Mesendoderm (in vitro differentiated cells): ENCODE data around the gene KCNQ1.

Experiments used
- DNase-seq: peaks from one replicate; pipeline ENCODE4 v3.0.0; 2013
- H2AK5ac ChIP-seq: 2 replicates; pipeline ENCODE4 v1.6.1; 2013; ENCODE audit warnings: low read length, inconsistent platforms
- H2BK120ac ChIP-seq: 2 replicates; pipeline ENCODE4 v1.6.1; 2013; ENCODE audit warnings: low read depth, mild to moderate bottlenecking, low read length, moderate library complexity, mixed read lengths
- H2BK15ac ChIP-seq: replicated peaks from 2 replicates; pipeline ENCODE4 v1.6.1; 2013; ENCODE audit warnings: low read depth, mild to moderate bottlenecking, moderate library complexity
- H2BK5ac ChIP-seq: 2 replicates; pipeline ENCODE4 v1.6.1; 2013; ENCODE audit warnings: low read length, inconsistent platforms
- H3K18ac ChIP-seq: 2 replicates; pipeline ENCODE4 v1.6.1; 2013; ENCODE audit warnings: mild to moderate bottlenecking, low read length, mixed read lengths
- H3K23ac ChIP-seq: one replicate; pipeline ENCODE4 v1.6.1; 2013; ENCODE audit warnings: low read length
- H3K27ac ChIP-seq: 2 replicates; pipeline ENCODE4 v1.5.1; 2013; ENCODE audit warnings: low read depth, mild to moderate bottlenecking, inconsistent platforms, low read length, moderate library complexity
- H3K27me3 ChIP-seq: 2 replicates; pipeline ENCODE4 v1.6.1; 2013; ENCODE audit warnings: low read length, control low read depth, mild to moderate bottlenecking, inconsistent platforms; ENCODE audit not compliant: insufficient read depth, poor library complexity
- H3K36me3 ChIP-seq: 2 replicates; pipeline ENCODE4 v1.6.1; 2013; ENCODE audit warnings: low read length, inconsistent platforms; ENCODE audit not compliant: control insufficient read depth, insufficient read depth
- H3K4ac ChIP-seq: one replicate; pipeline ENCODE4 v1.6.1; 2013; ENCODE audit warnings: low read depth, mild to moderate bottlenecking, low read length, moderate library complexity
- H3K4me1 ChIP-seq: 2 replicates; pipeline ENCODE4 v1.6.1; 2013; ENCODE audit warnings: low read depth, low read length, inconsistent platforms; ENCODE audit not compliant: control insufficient read depth
- H3K4me2 ChIP-seq: 2 replicates; pipeline ENCODE4 v1.6.1; 2013; ENCODE audit warnings: low read length
- H3K4me3 ChIP-seq: 2 replicates; pipeline ENCODE4 v1.5.1; 2013; ENCODE audit warnings: mild to moderate bottlenecking, low read length
- H3K56ac ChIP-seq: one replicate; pipeline ENCODE4 v1.6.1; 2013; ENCODE audit warnings: low read length
- H3K79me1 ChIP-seq: 2 replicates; pipeline ENCODE4 v1.6.1; 2013; ENCODE audit warnings: low read length, inconsistent platforms
- H3K79me2 ChIP-seq: 2 replicates; pipeline ENCODE4 v1.6.1; 2013; ENCODE audit warnings: mild to moderate bottlenecking, low read length; ENCODE audit not compliant: control insufficient read depth, insufficient read depth
- H3K9ac ChIP-seq: 2 replicates; pipeline ENCODE4 v1.6.1; 2013; ENCODE audit warnings: low read length, inconsistent platforms
- H4K5ac ChIP-seq: one replicate; pipeline ENCODE4 v1.6.1; 2013; ENCODE audit warnings: low read length
- H4K8ac ChIP-seq: one replicate; pipeline ENCODE4 v1.6.1; 2013; ENCODE audit warnings: low read depth, mild to moderate bottlenecking, control low read depth, low read length, moderate library complexity
- WGBS: extraction: QIAGEN DNeasy Blood & Tissue Kit; methylation state at CpG from one replicate; pipeline ENCODE4 v1.1.7; 2013; ENCODE audit warnings: low lambda C conversion rate, missing lambda C conversion rate; ENCODE audit not compliant: insufficient coverage; ENCODE audit errors: extremely low coverage; 5-methylcytosine and 5-hydroxymethylcytosine counted together

KCNQ1 gene

DNA sequence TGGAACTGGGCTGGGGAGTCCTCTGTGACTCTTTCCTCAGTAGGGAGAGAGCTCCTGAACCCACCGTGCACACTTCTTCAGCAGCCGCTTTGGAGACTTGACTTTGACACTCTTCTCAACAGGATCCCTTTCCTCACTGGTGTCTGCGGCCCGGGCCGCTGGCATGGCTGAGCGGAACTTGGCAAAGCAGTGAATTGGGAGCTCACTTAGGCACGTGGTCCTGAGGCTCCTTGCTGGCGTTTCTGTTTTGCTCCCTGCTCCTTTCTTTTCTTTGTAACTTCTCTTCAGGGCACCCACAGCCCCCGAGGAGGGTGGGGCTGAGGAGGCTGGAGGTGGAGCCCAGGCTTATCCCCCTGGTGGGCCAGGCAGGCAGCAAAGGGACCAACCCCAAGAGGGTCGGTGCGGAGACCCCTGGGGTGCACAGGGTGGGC, 263.4 kb downstream of the KCNQ1 start:
- Histone ChIP-seq H3K18ac (no peak overlapping the region), H3K4me2 (no peak overlapping the region), H4K8ac (no peak overlapping the region), H3K4me3 (no peak overlapping the region), H4K5ac (no peak overlapping the region), H3K27ac (no peak overlapping the region), H2BK120ac (no peak overlapping the region), H3K23ac (no peak overlapping the region), H2BK5ac (no peak overlapping the region), H3K9ac (no peak overlapping the region), H3K36me3 (no peaks in the 10 kb centered on the region), H2BK15ac (no peak overlapping the region), H3K27me3 (no peaks in the 10 kb centered on the region), H2AK5ac (no peak overlapping the region), H3K4ac (no peak overlapping the region), H3K4me1 (peaks cover 2% of the 10 kb centered on the region), H3K79me1 (no peaks in the 10 kb centered on the region), H3K56ac (no peak overlapping the region), H3K79me2 (no peaks in the 10 kb centered on the region)
- WGBS, result no CpG with 5 or more reads among the region's 11 CpGs
- no peak for DNase-seq

DNA sequence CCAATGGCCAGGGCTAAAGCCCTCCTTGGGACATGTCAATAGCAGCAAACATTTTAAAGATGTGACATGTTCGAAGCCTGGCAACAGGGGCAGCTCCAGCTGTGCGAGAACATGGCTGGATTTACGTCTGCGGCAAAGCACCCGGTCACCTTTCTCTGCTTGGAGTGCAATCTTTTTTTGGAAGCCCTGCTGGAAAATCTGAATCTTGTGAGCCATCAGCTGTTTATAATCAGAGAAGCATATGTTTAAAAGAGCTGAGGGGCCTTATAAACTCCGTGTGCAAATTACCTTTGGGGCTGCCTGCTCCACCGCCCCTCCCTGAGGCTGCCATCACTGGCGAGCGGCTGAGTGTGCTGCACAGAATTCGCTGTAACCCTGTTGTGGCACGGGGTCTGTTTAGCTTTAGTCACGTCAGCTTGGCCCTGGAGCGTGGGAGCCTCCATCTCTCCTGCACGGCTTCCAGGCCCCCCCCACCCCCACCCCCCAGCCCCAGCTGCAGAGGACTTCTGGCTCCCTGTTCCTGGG, 264.0 kb downstream of the KCNQ1 start:
- no peak overlapping the region for H3K23ac ChIP-seq
- no peak overlapping the region for H2BK15ac ChIP-seq
- no peaks in the 10 kb centered on the region for H3K79me2 ChIP-seq
- no peak overlapping the region for H2BK120ac ChIP-seq
- H3K36me3 ChIP-seq, result no peaks in the 10 kb centered on the region
- no peak overlapping the region for H3K56ac ChIP-seq
- no peaks in the 10 kb centered on the region for H3K79me1 ChIP-seq
- H3K27ac ChIP-seq, result no peak overlapping the region
- no peak overlapping the region for H3K18ac ChIP-seq
- WGBS, result no CpG with 5 or more reads among the region's 14 CpGs
- H4K5ac ChIP-seq, result no peak overlapping the region
- H3K4ac ChIP-seq, result no peak overlapping the region
- no peaks in the 10 kb centered on the region for H3K4me1 ChIP-seq
- no peak overlapping the region for H3K4me2 ChIP-seq
- H4K8ac ChIP-seq, result no peak overlapping the region
- no peak overlapping the region for H3K9ac ChIP-seq
- no peak for DNase-seq
- H3K27me3 ChIP-seq, result no peaks in the 10 kb centered on the region
- no peak overlapping the region for H2AK5ac ChIP-seq
- no peak overlapping the region for H2BK5ac ChIP-seq
- H3K4me3 ChIP-seq, result no peak overlapping the region

DNA sequence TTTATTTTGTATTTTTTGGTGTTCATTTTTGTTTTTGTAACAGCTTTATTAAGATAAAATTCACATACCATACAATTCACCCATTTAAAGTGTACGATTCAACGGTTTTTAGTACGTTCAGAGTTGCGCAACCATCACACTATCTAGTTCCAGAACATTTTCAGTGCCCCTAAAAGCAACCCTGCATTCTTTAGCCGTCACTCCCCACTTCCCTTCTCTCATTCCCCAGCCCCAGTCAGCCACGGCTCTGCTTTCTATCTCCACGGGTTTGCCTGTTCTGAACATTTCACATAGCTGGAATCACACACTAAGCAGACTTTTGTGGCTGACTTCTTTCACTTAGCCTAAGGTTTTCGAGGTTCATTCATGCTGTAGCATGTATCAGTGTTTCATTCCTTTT, 264.6 kb downstream of the KCNQ1 start:
- H3K36me3 ChIP-seq, result no peaks in the 10 kb centered on the region
- no peak overlapping the region for H2BK15ac ChIP-seq
- no peak overlapping the region for H3K56ac ChIP-seq
- DNase-seq, result no peak
- H3K79me1 ChIP-seq, result no peaks in the 10 kb centered on the region
- H3K79me2 ChIP-seq, result no peaks in the 10 kb centered on the region
- no peak overlapping the region for H2BK120ac ChIP-seq
- no peak overlapping the region for H3K4me2 ChIP-seq
- H4K5ac ChIP-seq, result no peak overlapping the region
- H3K27ac ChIP-seq, result no peak overlapping the region
- no peaks in the 10 kb centered on the region for H3K4me1 ChIP-seq
- H3K4me3 ChIP-seq, result no peak overlapping the region
- no peak overlapping the region for H3K9ac ChIP-seq
- H2AK5ac ChIP-seq, result no peak overlapping the region
- H3K27me3 ChIP-seq, result no peaks in the 10 kb centered on the region
- no peak overlapping the region for H4K8ac ChIP-seq
- H3K4ac ChIP-seq, result no peak overlapping the region
- H3K18ac ChIP-seq, result no peak overlapping the region
- no CpG with 5 or more reads among the region's 8 CpGs for WGBS
- H3K23ac ChIP-seq, result no peak overlapping the region
- H2BK5ac ChIP-seq, result no peak overlapping the region

DNA sequence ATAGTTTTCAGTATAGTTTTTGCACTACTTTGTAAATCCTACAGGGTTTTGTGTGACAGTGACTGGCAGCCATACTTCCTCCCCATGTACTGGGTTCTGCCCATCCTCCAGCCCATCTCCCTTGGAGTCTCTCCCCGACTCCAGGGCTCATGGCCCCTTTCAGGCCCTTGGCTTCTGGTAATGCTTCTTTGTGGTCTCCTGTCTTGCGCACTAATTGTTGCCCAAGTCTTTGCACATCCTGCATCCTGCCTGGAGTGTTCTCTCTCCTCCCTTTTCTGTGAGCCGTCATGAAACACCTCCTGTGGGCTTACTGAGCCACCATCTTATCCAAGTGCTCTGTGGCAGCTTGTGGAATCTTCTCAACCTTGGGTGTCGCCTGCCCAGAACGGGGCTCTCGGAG, 266.4 kb downstream of the KCNQ1 start:
- no peaks in the 10 kb centered on the region for H3K4me1 ChIP-seq
- no peak overlapping the region for H3K23ac ChIP-seq
- no peak overlapping the region for H3K18ac ChIP-seq
- no peaks in the 10 kb centered on the region for H3K36me3 ChIP-seq
- no peak overlapping the region for H2BK120ac ChIP-seq
- DNase-seq, result no peak
- no peak overlapping the region for H2AK5ac ChIP-seq
- no peak overlapping the region for H3K4ac ChIP-seq
- WGBS, result no CpG with 5 or more reads among the region's 6 CpGs
- no peak overlapping the region for H3K4me3 ChIP-seq
- no peaks in the 10 kb centered on the region for H3K27me3 ChIP-seq
- no peak overlapping the region for H3K4me2 ChIP-seq
- H3K27ac ChIP-seq, result no peak overlapping the region
- no peak overlapping the region for H3K56ac ChIP-seq
- no peaks in the 10 kb centered on the region for H3K79me1 ChIP-seq
- no peak overlapping the region for H3K9ac ChIP-seq
- no peak overlapping the region for H2BK15ac ChIP-seq
- H4K5ac ChIP-seq, result no peak overlapping the region
- H2BK5ac ChIP-seq, result no peak overlapping the region
- H3K79me2 ChIP-seq, result no peaks in the 10 kb centered on the region
- no peak overlapping the region for H4K8ac ChIP-seq

DNA sequence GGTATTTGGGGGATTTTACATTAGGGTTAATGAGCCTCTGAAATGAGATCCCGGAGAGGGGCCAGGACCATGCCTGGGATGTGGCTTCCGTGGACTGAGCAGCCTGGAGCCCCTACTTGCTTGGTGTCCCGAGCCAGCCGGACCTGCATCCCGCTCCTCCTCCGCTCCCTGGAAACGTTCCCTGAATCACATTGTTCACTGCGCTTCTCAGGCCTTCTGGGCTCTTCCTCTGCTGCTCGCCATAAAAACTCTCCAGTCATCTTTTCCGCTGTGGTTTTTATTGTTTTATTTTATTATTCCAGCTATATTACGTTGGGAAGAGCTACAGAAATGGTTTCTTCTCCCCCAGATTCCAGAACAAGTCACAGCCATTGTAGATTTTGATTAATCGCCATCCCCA, 268.3 kb downstream of the KCNQ1 start:
- no peak overlapping the region for H3K9ac ChIP-seq
- no peaks in the 10 kb centered on the region for H3K4me1 ChIP-seq
- H2AK5ac ChIP-seq, result no peak overlapping the region
- H3K27ac ChIP-seq, result no peak overlapping the region
- H3K4me2 ChIP-seq, result no peak overlapping the region
- H3K18ac ChIP-seq, result no peak overlapping the region
- H3K79me2 ChIP-seq, result no peaks in the 10 kb centered on the region
- H3K4ac ChIP-seq, result no peak overlapping the region
- H3K36me3 ChIP-seq, result no peaks in the 10 kb centered on the region
- no peak for DNase-seq
- no peaks in the 10 kb centered on the region for H3K27me3 ChIP-seq
- no peak overlapping the region for H4K8ac ChIP-seq
- no peak overlapping the region for H2BK15ac ChIP-seq
- H3K4me3 ChIP-seq, result no peak overlapping the region
- no CpG with 5 or more reads among the region's 12 CpGs for WGBS
- no peak overlapping the region for H2BK120ac ChIP-seq
- no peak overlapping the region for H3K23ac ChIP-seq
- no peak overlapping the region for H4K5ac ChIP-seq
- no peak overlapping the region for H3K56ac ChIP-seq
- H3K79me1 ChIP-seq, result no peaks in the 10 kb centered on the region
- H2BK5ac ChIP-seq, result no peak overlapping the region

DNA sequence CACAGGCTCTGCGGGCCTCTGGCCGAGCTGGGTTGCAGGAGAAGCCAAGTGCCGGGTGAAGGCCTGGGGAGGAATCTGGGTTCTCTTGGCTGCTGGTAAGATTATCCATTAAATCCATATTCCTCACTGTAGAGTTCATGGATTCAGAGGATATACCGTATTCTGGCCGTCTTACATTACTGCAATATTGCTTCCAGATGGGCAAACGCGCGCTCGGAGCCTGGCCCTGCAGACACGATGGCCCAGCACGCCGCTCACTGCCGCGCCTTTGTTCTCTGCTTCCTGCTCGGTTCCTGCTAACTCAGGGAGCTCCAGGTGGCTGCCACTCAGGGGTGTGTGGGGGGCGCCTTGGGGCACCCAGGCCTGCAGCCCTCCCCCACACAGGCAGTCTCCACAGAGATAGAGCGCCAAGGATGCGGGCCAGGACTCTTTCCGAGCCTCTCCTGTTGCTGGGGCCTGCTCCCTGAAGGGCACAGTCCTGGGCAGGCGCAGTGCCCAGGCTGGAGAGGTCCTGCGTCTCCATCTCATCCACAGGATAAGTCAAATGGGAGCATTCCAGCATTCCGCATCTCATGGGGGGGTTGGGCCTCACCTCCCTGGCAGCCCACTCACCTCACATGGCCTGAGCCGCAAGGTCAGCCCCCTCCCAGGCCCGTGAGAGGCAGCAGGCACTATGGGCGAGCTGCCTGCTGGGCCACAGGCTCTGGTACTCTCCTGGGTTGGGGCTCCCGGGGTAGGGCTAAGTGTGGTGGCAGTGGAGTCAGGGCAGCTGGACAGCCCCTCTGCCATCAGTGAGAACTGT, 269.1 kb downstream of the KCNQ1 start:
- no peaks in the 10 kb centered on the region for H3K27me3 ChIP-seq
- no peak overlapping the region for H3K23ac ChIP-seq
- DNase-seq, result no peak

More for the DNA sequence above, 269.1 kb downstream of the KCNQ1 start:
- H2BK5ac ChIP-seq, result no peak overlapping the region
- H3K4me2 ChIP-seq, result no peak overlapping the region
- no peak overlapping the region for H2AK5ac ChIP-seq
- H3K4ac ChIP-seq, result no peak overlapping the region
- no peak overlapping the region for H3K18ac ChIP-seq
- no peaks in the 10 kb centered on the region for H3K36me3 ChIP-seq
- H3K56ac ChIP-seq, result no peak overlapping the region
- no peaks in the 10 kb centered on the region for H3K79me2 ChIP-seq
- no peak overlapping the region for H4K5ac ChIP-seq
- peaks cover 2% of the 10 kb centered on the region for H3K4me1 ChIP-seq
- no peak overlapping the region for H3K4me3 ChIP-seq
- no peak overlapping the region for H4K8ac ChIP-seq
- H2BK15ac ChIP-seq, result no peak overlapping the region
- H3K27ac ChIP-seq, result no peak overlapping the region
- H3K9ac ChIP-seq, result no peak overlapping the region
- no peak overlapping the region for H2BK120ac ChIP-seq
- H3K79me1 ChIP-seq, result no peaks in the 10 kb centered on the region
- WGBS, result no CpG with 5 or more reads among the region's 26 CpGs
